GM12872 (cell line): ENCODE measurements around the gene NAB2.

ENCODE experiments used
- CTCF ChIP-seq: IDR thresholded peaks from 3 replicates; pipeline ENCODE4 v1.5.1; 2011; ENCODE audit warnings: low read depth, mild to moderate bottlenecking, low read length, moderate library complexity; ENCODE audit not compliant: insufficient read depth

NAB2 gene

GRCh38 chr12:57079821-57080220 lies 9.1 kb upstream of the NAB2 start:
- no peak for TF ChIP-seq CTCF

GRCh38 chr12:57080855-57081254 lies 8.1 kb upstream of the NAB2 start:
- no peak for TF ChIP-seq CTCF

GRCh38 chr12:57085999-57086492 lies 2.9 kb upstream of the NAB2 start:
- no peak for TF ChIP-seq CTCF

- peak; percentile 47 for TF ChIP-seq CTCF
Observed at GRCh38 chr12:57086493-57087009, 2.4 kb upstream of the NAB2 start.

- no peak for TF ChIP-seq CTCF
Observed at GRCh38 chr12:57087010-57087690, 1.8 kb upstream of the NAB2 start.

GRCh38 chr12:57087691-57088353 lies 1.1 kb upstream of the NAB2 start:
- TF ChIP-seq CTCF = no peak
